D721Med (cell line): ENCODE measurements around the gene HCFC1R1.
A peak's percentile ranks its signal among the peaks of the same experiment; 100 is the strongest.

Experiments used
- DNase-seq: peaks from one replicate; pipeline ENCODE4 v3.0.0; 2011; ENCODE audit warnings: low spot score; ENCODE audit not compliant: insufficient read length
- FAIRE-seq: peaks from 2 replicates; lab custom pipeline; 2011; peaks lifted over from hg19 to GRCh38; lab: Jason Lieb, UNC
- TF ChIP-seq, protein P1 (sequence below): IDR thresholded peaks from 2 replicates; pipeline ENCODE4 v1.5.1; 2012; ENCODE audit warnings: mild to moderate bottlenecking, control low read depth; ENCODE audit not compliant: insufficient read depth; ENCODE audit errors: missing control alignments

Gene HCFC1R1

DNA sequence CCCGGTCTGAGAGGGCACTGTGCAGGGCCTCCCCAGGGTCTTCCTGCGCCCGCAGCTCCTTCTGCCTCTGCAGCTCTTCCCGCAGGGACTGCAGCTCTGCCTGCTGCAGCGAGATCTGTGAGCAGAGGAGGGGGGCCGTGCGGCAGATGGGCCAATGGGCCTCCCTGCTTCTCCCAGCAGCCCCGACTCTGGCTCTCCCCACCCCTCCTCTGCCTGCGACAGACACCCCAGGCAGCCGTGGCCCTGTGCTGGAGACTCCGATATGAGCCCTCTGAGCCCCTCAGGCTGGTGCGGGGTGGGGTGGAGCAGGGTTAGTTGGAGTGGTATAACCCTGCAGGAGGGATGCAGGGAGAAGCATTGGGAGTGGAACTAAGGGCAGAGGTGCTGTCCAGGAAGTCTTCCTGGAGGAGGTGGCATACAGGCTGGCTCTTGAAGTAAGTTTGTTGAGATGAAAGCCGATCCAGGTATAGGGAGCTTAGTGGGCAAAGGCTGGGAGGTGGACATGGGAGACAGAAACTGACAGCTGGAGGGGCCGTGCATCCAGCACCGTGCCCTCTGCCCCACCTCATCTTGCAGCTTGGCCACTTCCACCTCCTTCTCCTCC lies 5.1 kb upstream of the HCFC1R1 start:
- FAIRE-seq (no peak), DNase-seq (no peak)
- TF ChIP-seq, protein P1, sequence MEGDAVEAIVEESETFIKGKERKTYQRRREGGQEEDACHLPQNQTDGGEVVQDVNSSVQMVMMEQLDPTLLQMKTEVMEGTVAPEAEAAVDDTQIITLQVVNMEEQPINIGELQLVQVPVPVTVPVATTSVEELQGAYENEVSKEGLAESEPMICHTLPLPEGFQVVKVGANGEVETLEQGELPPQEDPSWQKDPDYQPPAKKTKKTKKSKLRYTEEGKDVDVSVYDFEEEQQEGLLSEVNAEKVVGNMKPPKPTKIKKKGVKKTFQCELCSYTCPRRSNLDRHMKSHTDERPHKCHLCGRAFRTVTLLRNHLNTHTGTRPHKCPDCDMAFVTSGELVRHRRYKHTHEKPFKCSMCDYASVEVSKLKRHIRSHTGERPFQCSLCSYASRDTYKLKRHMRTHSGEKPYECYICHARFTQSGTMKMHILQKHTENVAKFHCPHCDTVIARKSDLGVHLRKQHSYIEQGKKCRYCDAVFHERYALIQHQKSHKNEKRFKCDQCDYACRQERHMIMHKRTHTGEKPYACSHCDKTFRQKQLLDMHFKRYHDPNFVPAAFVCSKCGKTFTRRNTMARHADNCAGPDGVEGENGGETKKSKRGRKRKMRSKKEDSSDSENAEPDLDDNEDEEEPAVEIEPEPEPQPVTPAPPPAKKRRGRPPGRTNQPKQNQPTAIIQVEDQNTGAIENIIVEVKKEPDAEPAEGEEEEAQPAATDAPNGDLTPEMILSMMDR: no peak

DNA sequence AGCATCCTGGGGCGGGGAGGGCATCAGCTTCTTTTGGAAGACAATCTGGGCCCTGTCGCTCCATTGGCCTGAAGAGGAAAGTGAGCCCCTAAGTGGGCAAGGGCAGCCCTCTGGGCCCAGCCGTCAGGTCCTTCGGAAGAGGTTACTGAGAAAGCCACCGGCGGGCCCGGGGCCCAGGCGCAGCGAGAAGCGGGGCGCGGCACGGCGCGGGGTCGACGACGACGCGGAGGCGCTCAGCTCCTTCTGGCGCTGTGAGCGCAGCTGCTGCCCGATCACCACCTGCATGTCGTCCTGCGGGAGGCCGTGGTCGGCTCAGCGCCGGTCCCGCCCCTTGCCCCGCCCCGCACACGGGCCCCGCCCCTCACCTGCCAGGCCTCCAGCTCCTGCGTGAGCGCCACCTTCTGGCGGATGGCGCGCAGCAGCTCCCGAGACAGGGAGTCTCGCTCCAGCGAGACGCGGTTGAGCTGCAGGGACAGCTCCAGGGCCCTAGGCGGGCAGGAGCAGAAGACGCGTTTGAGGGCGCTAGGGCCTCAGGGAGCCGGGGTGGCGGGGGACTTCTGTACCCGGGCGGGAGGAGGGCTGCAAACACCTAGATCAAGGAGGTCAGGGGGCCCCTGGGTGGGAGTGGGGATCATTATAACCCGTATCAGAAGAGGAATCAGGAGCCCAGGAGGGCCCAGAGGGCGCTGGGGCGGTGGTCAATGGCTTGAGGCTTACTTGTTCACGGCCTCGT lies 4.4 kb upstream of the HCFC1R1 start:
- FAIRE-seq (no peak), DNase-seq (peak; percentile 98)
- TF ChIP-seq, protein P1: peak; percentile 67

DNA sequence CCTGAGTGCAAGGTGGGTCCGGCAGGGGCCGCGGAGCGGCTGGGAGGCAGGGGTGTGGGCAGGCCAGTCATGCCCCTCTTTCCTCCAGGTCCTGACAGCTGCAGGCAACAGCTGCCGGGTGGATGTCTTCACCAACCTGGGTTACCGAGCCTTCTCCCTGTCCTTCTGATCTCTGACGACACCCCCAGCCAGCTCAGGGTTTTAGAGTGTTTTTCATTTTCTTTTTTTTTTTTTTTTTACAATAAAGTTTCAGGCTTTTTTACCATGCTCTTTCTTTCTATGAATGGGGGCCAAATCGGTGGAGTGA lies 3.7 kb upstream of the HCFC1R1 start:
- TF ChIP-seq, protein P1: no peak

DNA sequence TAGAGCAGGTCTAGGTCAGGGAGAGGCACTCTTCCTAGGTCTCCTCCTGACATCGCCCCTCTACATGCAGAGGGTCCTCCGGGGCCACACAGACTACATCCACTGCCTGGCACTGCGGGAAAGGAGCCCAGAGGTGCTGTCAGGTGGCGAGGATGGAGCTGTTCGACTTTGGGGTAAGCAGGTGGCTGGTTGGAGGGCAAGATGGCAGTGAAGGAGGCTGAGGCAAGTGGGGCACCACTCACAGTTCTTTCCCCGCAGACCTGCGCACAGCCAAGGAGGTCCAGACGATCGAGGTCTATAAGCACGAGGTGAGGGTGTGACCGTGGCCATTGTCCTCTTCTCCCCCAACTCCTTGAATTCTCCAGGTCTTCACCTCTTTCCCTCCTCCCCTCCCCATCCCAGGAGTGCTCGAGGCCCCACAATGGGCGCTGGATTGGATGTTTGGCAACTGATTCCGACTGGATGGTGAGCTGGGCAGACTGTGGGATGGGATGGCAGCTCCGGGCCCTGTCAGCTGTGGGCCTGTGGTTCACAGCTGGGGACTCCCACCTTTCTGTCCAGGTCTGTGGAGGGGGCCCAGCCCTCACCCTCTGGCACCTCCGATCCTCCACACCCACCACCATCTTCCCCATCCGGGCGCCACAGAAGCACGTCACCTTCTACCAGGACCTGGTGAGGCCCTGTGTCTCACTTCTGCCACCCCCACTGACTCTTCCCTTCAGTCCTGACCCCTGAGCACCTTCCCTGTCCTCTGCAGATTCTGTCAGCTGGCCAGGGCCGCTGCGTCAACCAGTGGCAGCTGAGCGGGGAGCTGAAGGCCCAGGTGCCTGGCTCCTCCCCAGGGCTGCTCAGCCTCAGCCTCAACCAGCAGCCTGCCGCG lies 3.1 kb upstream of the HCFC1R1 start:
- DNase-seq: no peak
- no peak for FAIRE-seq
- TF ChIP-seq, protein P1: no peak

More for the DNA sequence above, 3.7 kb upstream of the HCFC1R1 start:
- DNase-seq (no peak), FAIRE-seq (no peak)

DNA sequence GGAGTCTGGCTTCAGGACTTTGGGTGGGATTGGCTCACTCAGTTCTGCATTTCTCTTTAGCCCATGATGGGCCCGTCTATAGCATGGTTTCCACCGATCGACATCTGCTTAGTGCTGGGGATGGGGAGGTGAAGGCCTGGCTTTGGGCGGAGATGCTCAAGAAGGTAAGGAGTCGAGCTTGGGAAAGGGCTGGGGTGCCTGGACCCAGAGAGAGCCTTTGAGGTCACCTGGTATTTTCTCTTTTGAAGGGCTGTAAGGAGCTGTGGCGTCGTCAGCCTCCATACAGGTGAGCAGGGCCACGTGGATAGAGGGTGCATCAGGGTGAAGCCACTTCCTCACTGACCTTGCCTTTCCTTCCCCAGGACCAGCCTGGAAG lies 2.2 kb upstream of the HCFC1R1 start:
- FAIRE-seq (no peak), DNase-seq (no peak)

DNA sequence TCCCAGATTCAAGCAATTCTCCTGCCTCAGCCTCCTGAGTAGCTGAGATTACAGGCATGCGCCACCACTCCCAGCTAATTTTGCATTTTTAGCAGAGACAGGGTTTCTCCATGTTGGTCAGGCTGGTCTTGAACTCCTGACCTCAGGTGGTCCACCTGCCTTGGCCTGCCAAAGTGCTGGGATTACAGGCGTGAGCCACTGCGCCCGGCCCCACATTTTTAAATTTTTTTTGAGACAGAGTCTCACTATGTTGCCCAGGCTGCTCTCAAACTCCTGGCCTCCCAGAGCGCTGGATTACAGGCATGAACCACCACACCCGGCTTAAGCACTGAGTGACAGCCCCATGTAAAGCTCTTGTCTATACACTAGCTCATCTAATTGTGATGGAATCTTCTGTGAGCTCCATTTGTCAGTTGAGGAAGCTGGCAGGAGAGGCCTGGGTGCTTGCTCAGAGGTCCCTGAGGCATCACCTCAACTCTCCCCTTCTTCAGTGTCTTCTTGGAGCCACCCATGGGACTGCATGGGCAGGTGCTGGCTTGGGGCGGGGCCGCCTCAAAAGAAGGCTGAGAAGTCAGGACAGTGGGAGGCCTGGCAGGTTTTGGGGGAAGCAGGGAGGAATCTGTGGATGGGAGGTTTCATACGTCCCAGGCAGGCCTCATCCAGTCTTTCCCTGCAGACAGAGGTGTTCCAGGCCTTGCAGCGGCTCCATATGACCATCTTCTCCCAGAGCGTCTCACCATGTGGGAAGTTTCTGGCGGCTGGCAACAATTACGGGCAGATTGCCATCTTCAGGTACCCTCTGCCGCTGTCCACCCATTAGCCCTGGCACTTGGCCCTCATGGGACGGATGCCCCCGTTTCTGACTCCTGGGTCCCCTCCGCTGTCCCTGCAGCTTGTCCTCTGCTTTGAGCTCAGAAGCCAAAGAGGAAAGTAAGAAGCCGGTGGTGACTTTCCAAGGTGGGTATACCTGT lies 1.6 kb upstream of the HCFC1R1 start:
- DNase-seq (no peak), FAIRE-seq (no peak)
- TF ChIP-seq, protein P1: no peak

More for the DNA sequence above, 2.2 kb upstream of the HCFC1R1 start:
- TF ChIP-seq, protein P1: no peak
